ENCODE results near the gene CLRN3.

Gene CLRN3

GRCh38 chr10:127869329-127869728 lies 23.4 kb downstream of the CLRN3 start (continued):
- TF ChIP-seq PRDM6 (tag by site-specific recombination; IDR thresholded peaks at IDR 0.05) (no peak), ZNF473 (tag by site-specific recombination; IDR thresholded peaks at IDR 0.05) (no peak)

- H3K9me3 ChIP-seq (ENCODE audit: control insufficient read depth, insufficient read depth, low read depth, low read length) = no peaks in the 10 kb centered on the region; the same call in 1 of the 2 replicates
- POLR2A ChIA-PET = no interaction called here
- H3K4me1 ChIP-seq (ENCODE audit: control insufficient read depth, insufficient read depth, low read length) = no peaks in the 10 kb centered on the region
- no peak overlapping the region for H3K4me3 ChIP-seq (ENCODE audit: low read depth, low read length)
- no peaks in the 10 kb centered on the region for H3K36me3 ChIP-seq (ENCODE audit: control insufficient read depth in 2 of 2, insufficient read depth in 1 of 2, low read length in 2 of 2)
- CTCF ChIA-PET = interaction anchor here (0.6 kb wide), 1 partner anchor 152 kb away, joined by 3 read pairs; no protein-coding TSS in a partner anchor
- no peak overlapping the region for H3K27ac ChIP-seq (ENCODE audit: extremely low read depth, low read depth, low read length)
- no peak for TF ChIP-seq ZEB2 (tag by site-specific recombination; IDR thresholded peaks at IDR 0.05)
- TF ChIP-seq ZNF280C (tag by site-specific recombination; IDR thresholded peaks at IDR 0.05) = no peak
- TF ChIP-seq ZBTB1 (tag by site-specific recombination; IDR thresholded peaks at IDR 0.05) = no peak
- no peak for TF ChIP-seq ZNF843 (tag by site-specific recombination; IDR thresholded peaks at IDR 0.05)
- no peak for TF ChIP-seq ZNF423 (tag by site-specific recombination; IDR thresholded peaks at IDR 0.05)
- TF ChIP-seq ZNF324 (tag by site-specific recombination; IDR thresholded peaks at IDR 0.05) = no peak
- no peak for TF ChIP-seq YY1 (tag by site-specific recombination; IDR thresholded peaks at IDR 0.05)
- TF ChIP-seq SCRT1 (tag by site-specific recombination; IDR thresholded peaks at IDR 0.05; ENCODE audit: borderline replicate concordance) = no peak
- TF ChIP-seq PRDM4 (tag by site-specific recombination; IDR thresholded peaks at IDR 0.05) = no peak
- no peak for TF ChIP-seq ZNF391 (tag by site-specific recombination; IDR thresholded peaks at IDR 0.05; ENCODE audit: borderline replicate concordance, low read depth)
- TF ChIP-seq ZNF629 (tag by site-specific recombination; IDR thresholded peaks at IDR 0.05) = no peak
- TF ChIP-seq ZNF645 (tag by site-specific recombination; IDR thresholded peaks at IDR 0.05) = no peak
- no peak for TF ChIP-seq ZNF133 (tag by site-specific recombination; IDR thresholded peaks at IDR 0.05)
- no peak for TF ChIP-seq ZSCAN4 (tag by site-specific recombination; IDR thresholded peaks at IDR 0.05)
- TF ChIP-seq ZNF311 (tag by site-specific recombination; IDR thresholded peaks at IDR 0.05; ENCODE audit: borderline replicate concordance) = no peak
Observed at GRCh38 chr10:127867805-127868204, 24.9 kb downstream of the CLRN3 start.

All from HEK293 (cell line).